Measurements from ENCODE around the gene SNAPC4. TPM values are rescaled to one million over a fixed set of nuclear protein-coding genes. Genes with fewer than 3 reads are reported as not detected.
"Not testable (repeated sequence)": the region's sequence is repeated elsewhere in the genome, so short reads cannot be mapped to it uniquely, and the experiment has no call there.

The SNAPC4 gene
- polyA plus RNA-seq, 3 donors from 2014 or later: 0.40 to 2.0 (median 1.0) TPM

DNA sequence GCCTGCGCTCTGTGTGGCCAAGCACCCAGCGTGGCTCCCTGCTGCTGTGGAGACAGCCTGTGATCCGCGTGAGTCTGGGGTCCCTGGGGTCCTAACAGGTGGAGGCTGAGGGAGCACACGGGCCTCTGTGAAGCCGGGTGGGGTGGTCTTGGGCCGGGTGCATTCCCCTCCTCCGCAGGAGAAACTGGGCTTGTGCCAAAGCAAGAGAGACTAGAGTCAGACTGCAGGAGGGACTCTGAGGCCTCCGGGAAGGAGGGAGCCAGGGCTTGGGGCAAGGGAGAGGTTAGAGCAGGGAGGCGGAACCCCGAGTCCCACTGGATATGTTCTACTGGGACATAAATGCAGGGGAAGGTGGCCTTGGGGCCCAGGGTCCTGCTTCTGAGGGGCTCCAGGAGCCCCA, 46.9 kb downstream of the SNAPC4 start:
- H3K27me3 Mint-ChIP-seq (ENCODE audit: low read depth in 3 of 3): peaks cover 0 to 4% (median 2%) of the 10 kb centered on the region in 3 donors
- H3K27ac Mint-ChIP-seq: no peak overlapping the region
- no peaks in the 10 kb centered on the region for H3K9me3 Mint-ChIP-seq
- H3K4me1 Mint-ChIP-seq: no peaks in the 10 kb centered on the region
- no peaks in the 10 kb centered on the region for H3K36me3 Mint-ChIP-seq
- DNase-seq: no peak
- H3K4me3 Mint-ChIP-seq: no peak overlapping the region

DNA sequence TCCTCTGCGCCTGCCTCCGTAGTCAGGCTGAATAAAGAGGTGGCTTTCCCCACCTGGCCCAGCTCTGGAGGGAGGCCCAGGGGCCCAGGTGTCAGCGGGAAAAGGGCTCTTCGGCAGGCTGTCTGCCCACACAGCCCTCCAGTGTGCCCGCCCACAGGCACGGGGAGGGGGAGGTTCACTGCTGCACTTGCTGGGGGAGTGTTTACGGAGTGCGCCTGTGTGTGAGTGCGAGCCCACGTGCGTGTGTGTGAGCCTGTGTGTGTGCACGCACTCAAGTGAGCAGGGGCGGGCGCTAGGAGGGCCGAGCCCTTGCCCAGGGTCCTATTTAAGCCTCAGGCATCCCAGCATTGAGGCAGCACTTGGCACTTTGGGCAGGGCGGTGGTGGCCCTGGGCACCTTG, 47.3 kb downstream of the SNAPC4 start:
- H3K9me3 Mint-ChIP-seq: no peaks in the 10 kb centered on the region
- no peak for DNase-seq
- no peak overlapping the region for H3K4me3 Mint-ChIP-seq
- H3K4me1 Mint-ChIP-seq: no peaks in the 10 kb centered on the region
- H3K27ac Mint-ChIP-seq: no peak overlapping the region
- H3K27me3 Mint-ChIP-seq (ENCODE audit: low read depth in 3 of 3): peaks cover 0 to 4% (median 2%) of the 10 kb centered on the region in 3 donors
- no peaks in the 10 kb centered on the region for H3K36me3 Mint-ChIP-seq

DNA sequence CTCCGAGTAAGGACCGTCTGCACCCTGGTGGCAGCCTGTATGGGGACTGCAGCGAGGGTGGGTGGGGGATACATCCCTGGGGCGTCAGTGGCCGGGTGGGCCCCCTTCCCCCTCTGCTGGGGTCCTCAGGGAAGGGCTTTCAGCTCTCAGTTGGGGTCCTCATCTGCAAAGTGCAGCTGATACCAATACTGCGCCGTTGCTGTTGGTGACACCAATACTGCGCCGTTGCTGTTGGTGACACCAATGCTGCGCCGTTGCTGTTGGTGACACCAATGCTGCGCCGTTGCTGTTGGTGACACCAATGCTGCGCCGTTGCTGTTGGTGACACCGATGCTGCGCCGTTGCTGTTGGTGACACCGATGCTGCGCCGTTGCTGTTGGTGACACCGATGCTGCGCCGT, 48.1 kb downstream of the SNAPC4 start:
- not testable (repeated sequence) for H3K4me3 Mint-ChIP-seq; H3K36me3 Mint-ChIP-seq; DNase-seq; H3K4me1 Mint-ChIP-seq; H3K27ac Mint-ChIP-seq; H3K27me3 Mint-ChIP-seq (ENCODE audit: low read depth in 3 of 3); H3K9me3 Mint-ChIP-seq

DNA sequence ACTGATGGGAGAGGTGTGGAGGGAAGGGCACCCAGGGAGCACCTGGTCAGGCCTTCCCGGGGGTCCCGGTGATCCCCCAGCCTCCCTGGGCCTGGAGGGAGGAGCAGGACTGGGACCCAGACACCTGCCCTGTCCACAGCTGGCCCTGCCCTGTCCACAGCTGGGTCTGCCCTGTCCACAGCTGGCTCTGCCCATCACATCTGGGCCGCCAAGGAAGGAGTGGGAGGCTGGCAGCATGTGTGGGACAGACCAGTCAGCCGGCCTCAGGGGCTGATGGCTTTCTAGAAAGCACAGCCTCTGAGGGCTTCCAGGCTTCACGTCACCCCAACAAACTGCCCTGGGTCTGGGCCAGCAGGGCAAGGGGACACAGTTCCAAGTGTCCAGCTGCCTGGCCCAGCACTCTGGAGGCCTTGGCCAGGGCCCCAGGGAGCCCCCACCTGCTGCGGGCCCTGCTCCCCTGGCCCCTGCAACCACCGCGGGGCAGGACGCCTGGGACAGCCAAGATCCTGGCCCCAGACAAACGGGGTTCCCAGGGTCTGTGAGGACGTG, 48.6 kb downstream of the SNAPC4 start:
- no peak overlapping the region for H3K27ac Mint-ChIP-seq
- H3K36me3 Mint-ChIP-seq: no peaks in the 10 kb centered on the region
- DNase-seq: no peak
- no peaks in the 10 kb centered on the region for H3K4me1 Mint-ChIP-seq
- no peaks in the 10 kb centered on the region for H3K9me3 Mint-ChIP-seq
- H3K4me3 Mint-ChIP-seq: no peak overlapping the region
- H3K27me3 Mint-ChIP-seq (ENCODE audit: low read depth in 3 of 3): peaks cover 0 to 4% (median 2%) of the 10 kb centered on the region in 3 donors

Other genes starting within 250 kb of the SNAPC4 start
- gene LHX3, start 195.0 kb downstream of the SNAPC4 start, polyA plus RNA-seq: not detected
- under 1 TPM in 2 of 3 donors, not detected in 1; 0.59 to 0.89 TPM for gene QSOX2, start 154.4 kb downstream of the SNAPC4 start, polyA plus RNA-seq
- gene CCDC187, start 96.1 kb downstream of the SNAPC4 start, polyA plus RNA-seq: not detected
- 1 to 10 TPM in 1 of 3 donors, under 1 TPM in 1, not detected in 1; 0.43 to 1.3 TPM for gene GPSM1, start 72.6 kb downstream of the SNAPC4 start, polyA plus RNA-seq
- 10 to 100 TPM; 58.4 to 77.4 (median 61.8) TPM for gene DNLZ, start 36.4 kb downstream of the SNAPC4 start, polyA plus RNA-seq
- gene CARD9, start 26.5 kb downstream of the SNAPC4 start, polyA plus RNA-seq: under 1 TPM in 2 of 3 donors, not detected in 1; 0.28 to 0.56 TPM
- 10 to 100 TPM in 1 of 3 donors, 1 to 10 TPM in 2; 5.7 to 11.5 (median 6.2) TPM for gene ENTR1, start 10.4 kb upstream of the SNAPC4 start, polyA plus RNA-seq
- 10 to 100 TPM; 34.5 to 43.5 (median 42.6) TPM for gene PMPCA, start 10.5 kb upstream of the SNAPC4 start, polyA plus RNA-seq
- gene INPP5E, start 39.7 kb upstream of the SNAPC4 start, polyA plus RNA-seq: 1 to 10 TPM in 1 of 3 donors, under 1 TPM in 2; 0.85 to 4.4 (median 0.96) TPM
- gene SEC16A, start 82.9 kb upstream of the SNAPC4 start, polyA plus RNA-seq: 10 to 100 TPM in 2 of 3 donors, 1 to 10 TPM in 1; 3.9 to 46.0 (median 15.9) TPM
- gene NOTCH1, start 145.9 kb upstream of the SNAPC4 start, polyA plus RNA-seq: 10 to 100 TPM in 1 of 3 donors, 1 to 10 TPM in 1, under 1 TPM in 1; 0.98 to 22.8 (median 4.3) TPM

Measured in immature natural killer cell (primary cell).